ENCODE data around the gene DPYSL5.

The DPYSL5 gene

DNA sequence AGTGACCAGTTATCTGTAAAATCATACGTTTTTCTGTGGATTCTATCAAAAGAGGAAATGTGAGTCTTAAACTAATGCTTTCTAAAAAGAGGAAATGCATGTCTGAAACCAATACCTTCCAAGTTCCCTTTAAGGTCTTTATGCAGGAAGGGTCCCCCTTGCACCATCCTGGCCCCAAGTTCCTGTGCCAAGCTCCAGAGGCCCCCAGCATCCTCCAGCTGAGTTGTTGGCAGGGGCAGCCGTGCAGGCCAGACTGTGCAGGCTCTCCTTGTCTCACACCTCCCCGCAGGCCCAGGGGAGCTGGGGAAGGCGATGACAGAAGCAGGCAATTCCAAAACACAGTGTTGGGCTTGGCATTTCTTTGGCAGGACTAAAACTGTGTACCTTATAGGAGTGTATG is 39.2 kb downstream of the DPYSL5 start:
- TF ChIP-seq SIN3A (IDR thresholded peaks at IDR 0.05; ENCODE audit: borderline replicate concordance, insufficient read depth, low read length) (no peak), FOXP2 (optimal IDR thresholded peaks at IDR 0.05; ENCODE audit: borderline replicate concordance, extremely low read depth, extremely low read length, insufficient read depth) (no peak), REST (IDR thresholded peaks at IDR 0.05; ENCODE audit: insufficient read depth in 1 of 2, low read depth in 2 of 2, low read length in 2 of 2) (no peak), POLR2AphosphoS5 (IDR thresholded peaks at IDR 0.05; ENCODE audit: low read depth, low read length) (no peak), TAF1 (IDR thresholded peaks at IDR 0.05; ENCODE audit: borderline replicate concordance, insufficient read depth, low read length) (no peak)

DNA sequence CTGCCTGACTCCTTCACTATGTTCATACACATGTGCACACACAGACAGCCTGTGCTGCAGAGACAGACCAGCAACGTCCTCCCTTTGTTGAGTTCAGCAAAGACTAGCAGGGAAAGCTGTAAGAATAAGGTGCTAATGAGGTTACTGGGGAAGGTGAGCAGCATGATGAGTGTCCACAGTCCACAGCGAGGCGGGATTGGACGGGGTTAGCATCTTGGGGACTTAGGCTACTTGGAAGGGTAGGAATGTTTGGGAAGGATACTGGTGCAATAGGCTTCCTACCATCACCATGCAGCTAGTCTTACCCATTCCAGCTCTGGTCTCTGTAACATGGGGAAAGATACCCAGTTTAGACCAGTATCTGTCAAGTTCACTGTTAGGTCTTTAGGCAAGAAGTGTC is 41.9 kb downstream of the DPYSL5 start:
- TF ChIP-seq POLR2AphosphoS5 (IDR thresholded peaks at IDR 0.05; ENCODE audit: low read depth, low read length) (no peak), REST (IDR thresholded peaks at IDR 0.05; ENCODE audit: insufficient read depth in 1 of 2, low read depth in 2 of 2, low read length in 2 of 2) (no peak), FOXP2 (optimal IDR thresholded peaks at IDR 0.05; ENCODE audit: borderline replicate concordance, extremely low read depth, extremely low read length, insufficient read depth) (no peak), TAF1 (IDR thresholded peaks at IDR 0.05; ENCODE audit: borderline replicate concordance, insufficient read depth, low read length) (no peak), SIN3A (IDR thresholded peaks at IDR 0.05; ENCODE audit: borderline replicate concordance, insufficient read depth, low read length) (no peak)

GRCh38 chr2:26890341-26891000 is 42.5 kb downstream of the DPYSL5 start:
- TF ChIP-seq POLR2AphosphoS5 (IDR thresholded peaks at IDR 0.05; ENCODE audit: low read depth, low read length) (no peak), TAF1 (IDR thresholded peaks at IDR 0.05; ENCODE audit: borderline replicate concordance, insufficient read depth, low read length) (no peak), REST (IDR thresholded peaks at IDR 0.05; ENCODE audit: insufficient read depth in 1 of 2, low read depth in 2 of 2, low read length in 2 of 2) (no peak), FOXP2 (optimal IDR thresholded peaks at IDR 0.05; ENCODE audit: borderline replicate concordance, extremely low read depth, extremely low read length, insufficient read depth) (no peak), SIN3A (IDR thresholded peaks at IDR 0.05; ENCODE audit: borderline replicate concordance, insufficient read depth, low read length) (no peak)

- TF ChIP-seq POLR2AphosphoS5 (IDR thresholded peaks at IDR 0.05; ENCODE audit: low read depth, low read length): no peak
- no peak for TF ChIP-seq SIN3A (IDR thresholded peaks at IDR 0.05; ENCODE audit: borderline replicate concordance, insufficient read depth, low read length)
- no peak for TF ChIP-seq FOXP2 (optimal IDR thresholded peaks at IDR 0.05; ENCODE audit: borderline replicate concordance, extremely low read depth, extremely low read length, insufficient read depth)
- TF ChIP-seq TAF1 (IDR thresholded peaks at IDR 0.05; ENCODE audit: borderline replicate concordance, insufficient read depth, low read length): no peak
- TF ChIP-seq REST (IDR thresholded peaks at IDR 0.05; ENCODE audit: insufficient read depth in 1 of 2, low read depth in 2 of 2, low read length in 2 of 2): no peak
These were observed 44.2 kb downstream of the DPYSL5 start for GRCh38 chr2:26892133-26892532.

All from PFSK-1 (cell line).